LNCAP (cell line): ENCODE measurements around the gene CALHM3.

Source experiments
- TF ChIP-seq, protein P1 (sequence below): fragments of 450-650 bp; IDR thresholded peaks from 2 replicates; pipeline ENCODE4 v1.5.1; 2017; ENCODE audit warnings: mild to moderate bottlenecking

CALHM3 gene

DNA sequence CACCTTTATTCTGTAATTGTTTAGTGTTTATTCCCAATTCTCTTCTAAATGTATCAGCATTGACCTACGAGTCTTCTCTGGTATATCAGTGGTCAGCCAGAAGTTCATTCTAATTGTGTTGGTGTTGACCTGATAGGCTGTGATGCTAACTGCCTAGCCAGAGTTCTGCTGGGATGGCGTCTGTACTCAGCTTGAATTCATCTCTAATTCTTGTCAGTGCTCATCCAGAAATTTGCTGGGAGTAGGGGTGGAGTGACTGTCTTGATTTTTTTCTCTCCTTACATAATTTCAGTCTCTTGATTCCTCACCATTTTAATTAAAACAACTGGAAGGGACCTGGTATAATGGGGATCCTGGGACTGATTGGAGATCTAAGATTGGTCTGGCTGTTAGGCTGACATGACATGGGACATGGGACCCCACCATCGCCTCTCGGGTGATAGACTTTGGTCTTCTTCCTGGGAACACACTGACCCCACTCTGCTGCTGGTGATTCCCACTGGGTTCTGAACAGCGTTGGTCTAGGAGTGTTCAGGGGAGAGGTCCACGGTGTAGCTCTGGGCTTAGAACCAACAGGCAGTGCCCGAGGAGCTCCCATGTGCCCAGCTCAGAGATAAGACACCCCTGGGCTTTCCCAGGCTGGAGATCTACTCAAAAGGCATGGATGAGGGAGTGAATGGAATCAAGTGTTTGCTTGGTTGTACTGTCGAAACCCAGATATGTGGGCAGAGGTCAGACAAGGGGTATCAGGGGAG, 18.3 kb upstream of the CALHM3 start:
- TF ChIP-seq, protein P1, sequence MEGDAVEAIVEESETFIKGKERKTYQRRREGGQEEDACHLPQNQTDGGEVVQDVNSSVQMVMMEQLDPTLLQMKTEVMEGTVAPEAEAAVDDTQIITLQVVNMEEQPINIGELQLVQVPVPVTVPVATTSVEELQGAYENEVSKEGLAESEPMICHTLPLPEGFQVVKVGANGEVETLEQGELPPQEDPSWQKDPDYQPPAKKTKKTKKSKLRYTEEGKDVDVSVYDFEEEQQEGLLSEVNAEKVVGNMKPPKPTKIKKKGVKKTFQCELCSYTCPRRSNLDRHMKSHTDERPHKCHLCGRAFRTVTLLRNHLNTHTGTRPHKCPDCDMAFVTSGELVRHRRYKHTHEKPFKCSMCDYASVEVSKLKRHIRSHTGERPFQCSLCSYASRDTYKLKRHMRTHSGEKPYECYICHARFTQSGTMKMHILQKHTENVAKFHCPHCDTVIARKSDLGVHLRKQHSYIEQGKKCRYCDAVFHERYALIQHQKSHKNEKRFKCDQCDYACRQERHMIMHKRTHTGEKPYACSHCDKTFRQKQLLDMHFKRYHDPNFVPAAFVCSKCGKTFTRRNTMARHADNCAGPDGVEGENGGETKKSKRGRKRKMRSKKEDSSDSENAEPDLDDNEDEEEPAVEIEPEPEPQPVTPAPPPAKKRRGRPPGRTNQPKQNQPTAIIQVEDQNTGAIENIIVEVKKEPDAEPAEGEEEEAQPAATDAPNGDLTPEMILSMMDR: no peak

DNA sequence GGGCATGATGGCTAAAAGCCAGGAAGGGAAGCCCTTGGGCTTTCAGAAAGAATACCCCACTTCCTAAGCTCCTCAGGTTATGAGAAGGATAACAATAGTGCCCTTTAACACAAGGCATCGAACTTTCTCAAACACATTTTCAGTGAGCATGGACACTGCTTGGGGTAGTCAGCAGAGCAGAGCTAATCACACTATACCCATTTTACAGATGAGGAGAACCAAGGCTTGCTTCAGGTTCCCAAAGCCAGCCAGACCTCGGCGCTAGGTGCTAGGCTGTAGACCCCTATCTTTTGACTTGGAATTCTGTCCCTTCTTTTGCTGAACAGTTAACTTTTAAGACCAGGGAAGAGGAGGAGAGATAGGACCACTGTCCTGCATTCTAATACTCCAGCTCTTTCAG, 16.3 kb upstream of the CALHM3 start:
- TF ChIP-seq, protein P1: no peak

- TF ChIP-seq, protein P1: no peak
Observed at GRCh38 chr10:103493916-103494877, 15.2 kb upstream of the CALHM3 start.

- TF ChIP-seq, protein P1: no peak
Observed at GRCh38 chr10:103493362-103493915, 14.4 kb upstream of the CALHM3 start, which contains the start of gene NEURL1. Gene NEURL1, plus strand, starts transcription at chr10:103493705. Its CDS starts 683 bp downstream, at chr10:103494388.

GRCh38 chr10:103492655-103493261, 13.7 kb upstream of the CALHM3 start:
- TF ChIP-seq, protein P1: no peak

- TF ChIP-seq, protein P1: no peak
Observed at GRCh38 chr10:103491729-103492364, 12.8 kb upstream of the CALHM3 start.

GRCh38 chr10:103490986-103491314, 11.9 kb upstream of the CALHM3 start:
- TF ChIP-seq, protein P1: no peak
